HG02973 (cell line): Measurements from ENCODE around the gene PRR12.

Source experiments
- ATAC-seq: cut with Tn5 transposase; IDR thresholded peaks from one replicate; pipeline ENCODE4 v1.9.1; 2021; ENCODE audit warnings: moderate library complexity; ENCODE audit not compliant: unreplicated experiment

PRR12 gene

GRCh38 chr19:49590971-49591730 is at the start of gene PRR12:
TSS of gene PRR12 (plus strand) at chr19:49591182. CDS start at chr19:49591655, 473 bp downstream.
- no peak for ATAC-seq

- ATAC-seq: no peak
These were observed 49.1 kb upstream of the PRR12 start for GRCh38 chr19:49541914-49542313.

GRCh38 chr19:49542446-49542845 is 48.5 kb upstream of the PRR12 start:
- ATAC-seq: no peak

- no peak for ATAC-seq
These were observed 48.0 kb upstream of the PRR12 start for GRCh38 chr19:49543032-49543431.

GRCh38 chr19:49544154-49544553 is 46.8 kb upstream of the PRR12 start:
- ATAC-seq: no peak

- ATAC-seq: no peak
These were observed 44.0 kb upstream of the PRR12 start for GRCh38 chr19:49546825-49547565.

- ATAC-seq: no peak
These were observed 41.9 kb upstream of the PRR12 start for GRCh38 chr19:49549045-49549444.

GRCh38 chr19:49551531-49551930 is 39.5 kb upstream of the PRR12 start:
- ATAC-seq: no peak

GRCh38 chr19:49552749-49553148 is 38.2 kb upstream of the PRR12 start:
- ATAC-seq: no peak

- no peak for ATAC-seq
These were observed 37.3 kb upstream of the PRR12 start for GRCh38 chr19:49553451-49554271.

GRCh38 chr19:49554701-49555181 is 36.2 kb upstream of the PRR12 start:
- ATAC-seq: no peak

- no peak for ATAC-seq
These were observed 35.2 kb upstream of the PRR12 start for GRCh38 chr19:49555600-49556411.

- ATAC-seq: no peak
These were observed 34.3 kb upstream of the PRR12 start for GRCh38 chr19:49556412-49557398.

- no peak for ATAC-seq
These were observed 33.2 kb upstream of the PRR12 start for GRCh38 chr19:49557641-49558325.

GRCh38 chr19:49558591-49558990 is 32.4 kb upstream of the PRR12 start:
- ATAC-seq: no peak

GRCh38 chr19:49559443-49559842 is 31.5 kb upstream of the PRR12 start:
- no peak for ATAC-seq

GRCh38 chr19:49559928-49560327 is 31.1 kb upstream of the PRR12 start:
- ATAC-seq: no peak

GRCh38 chr19:49560358-49560900 is 30.6 kb upstream of the PRR12 start:
- ATAC-seq: no peak
